HG03439 (cell line): ENCODE data around the gene VPS25.
"Not testable (repeated sequence)": the region's sequence is repeated elsewhere in the genome, so short reads cannot be mapped to it uniquely, and the experiment has no call there.

ENCODE experiments used
- ATAC-seq: cut with Tn5 transposase; IDR thresholded peaks from one replicate; pipeline ENCODE4 v1.9.1; 2021; ENCODE audit warnings: mild to moderate bottlenecking, moderate library complexity; ENCODE audit not compliant: unreplicated experiment

Gene VPS25

DNA sequence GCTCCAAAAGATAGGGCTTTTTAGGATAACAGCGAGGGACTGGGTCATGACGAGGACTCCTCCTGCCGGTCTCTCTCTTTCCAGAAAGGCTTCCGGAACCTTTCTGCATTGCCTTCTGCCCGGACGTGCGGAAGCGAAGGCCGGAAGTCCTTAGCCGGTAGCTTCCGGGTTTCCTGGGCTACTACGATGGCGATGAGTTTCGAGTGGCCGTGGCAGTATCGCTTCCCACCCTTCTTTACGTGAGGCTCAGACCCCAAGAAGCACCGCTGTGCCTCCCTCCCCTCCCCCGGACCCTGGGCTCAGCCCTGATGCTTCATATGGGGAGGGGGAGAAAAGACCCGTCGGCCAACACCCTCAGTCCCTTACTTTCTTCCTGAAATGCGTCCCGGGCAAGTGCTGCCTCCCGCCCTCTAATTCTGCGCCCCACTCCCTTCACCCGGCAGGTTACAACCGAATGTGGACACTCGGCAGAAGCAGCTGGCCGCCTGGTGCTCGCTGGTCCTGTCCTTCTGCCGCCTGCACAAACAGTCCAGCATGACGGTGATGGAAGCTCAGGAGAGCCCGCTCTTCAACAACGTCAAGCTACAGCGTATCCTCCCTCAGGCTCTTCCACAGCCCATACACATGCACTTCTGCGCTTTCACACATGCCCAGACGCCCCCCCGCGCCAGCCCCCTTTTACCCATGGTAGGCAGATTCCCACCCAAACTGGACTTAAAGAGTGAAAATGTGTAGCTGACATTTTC, at the start of gene VPS25:
Gene VPS25 (plus strand): TSS at position 160 of the 746 bp plus-strand sequence. CDS start 27 bp downstream, at position 187.
- peak; percentile 67 for ATAC-seq

DNA sequence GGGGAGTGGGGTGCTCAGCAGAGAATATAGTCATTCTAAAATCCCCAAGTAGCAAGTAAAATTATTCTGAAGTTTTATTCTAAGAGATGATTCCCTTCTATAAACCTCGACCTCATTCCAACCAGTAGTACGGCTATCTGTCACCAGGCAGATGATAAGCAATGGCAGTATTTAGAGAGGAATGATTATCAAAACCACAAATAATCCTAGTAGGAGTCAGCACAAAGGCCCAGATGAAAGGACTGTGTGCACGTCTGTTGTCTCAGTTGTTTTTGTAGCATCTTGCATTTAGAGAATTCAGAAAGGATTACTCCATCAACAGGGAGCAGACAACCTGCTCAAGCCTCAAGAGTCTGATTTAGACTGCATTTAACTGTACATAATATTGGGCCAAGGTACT, 49.6 kb upstream of the VPS25 start:
- no peak for ATAC-seq

DNA sequence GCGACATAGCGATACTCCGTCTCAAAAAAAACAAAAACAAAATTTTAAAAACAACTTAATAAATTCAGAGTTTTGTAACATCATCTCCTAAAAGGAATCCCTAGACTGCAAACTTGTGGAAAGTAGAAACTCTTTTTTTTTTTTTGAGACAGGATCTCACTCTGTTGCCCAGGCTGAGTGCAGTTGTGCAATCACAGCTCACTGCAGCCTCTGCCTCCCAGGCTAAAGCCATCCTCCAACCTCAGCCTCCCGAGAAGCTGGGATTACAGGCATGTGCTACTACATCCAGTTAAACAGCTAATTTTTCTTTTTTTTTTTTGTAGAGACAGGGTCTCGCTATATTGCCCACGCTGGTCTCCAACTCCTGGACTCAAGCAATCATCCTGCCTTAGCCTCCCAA, 48.1 kb upstream of the VPS25 start:
- ATAC-seq: no peak

DNA sequence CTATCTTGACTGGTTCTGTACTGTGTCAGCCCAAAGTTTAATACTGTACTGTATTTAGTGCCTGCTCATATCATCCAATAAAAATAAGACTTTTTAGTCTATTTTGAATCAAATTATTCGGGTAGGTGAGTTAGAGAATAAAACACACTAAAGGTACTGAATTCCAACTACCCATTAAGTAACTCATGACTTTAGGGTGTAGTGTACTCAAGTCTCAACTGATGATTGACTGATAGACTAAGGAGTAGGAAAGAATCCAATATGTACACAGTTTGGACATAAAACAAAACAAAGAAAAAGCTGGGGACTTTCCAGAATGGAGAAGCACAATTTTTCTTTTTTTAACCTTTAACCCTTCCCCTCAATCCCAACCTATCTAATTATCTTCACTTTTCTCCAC, 32.5 kb upstream of the VPS25 start:
- ATAC-seq: no peak

DNA sequence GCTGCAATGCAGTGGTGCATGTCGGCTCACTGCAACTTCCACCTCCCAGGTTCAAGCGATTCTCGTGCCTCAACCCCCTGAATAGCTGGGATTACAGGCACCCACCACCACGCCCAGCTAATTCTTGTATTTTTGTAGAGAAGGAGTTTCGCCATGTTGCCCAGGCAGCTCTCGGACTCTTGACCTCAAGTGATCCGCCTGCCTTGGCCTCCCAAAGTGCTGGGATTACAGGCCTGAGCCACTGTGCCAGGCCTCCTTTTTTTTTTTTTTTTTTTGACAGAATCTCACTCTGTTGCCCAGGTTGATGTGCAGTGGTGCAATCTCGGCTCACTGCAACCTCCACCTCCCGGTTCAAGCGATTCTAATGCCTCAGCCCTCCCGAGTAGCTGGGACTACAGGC, 30.3 kb upstream of the VPS25 start:
- not testable (repeated sequence) for ATAC-seq

DNA sequence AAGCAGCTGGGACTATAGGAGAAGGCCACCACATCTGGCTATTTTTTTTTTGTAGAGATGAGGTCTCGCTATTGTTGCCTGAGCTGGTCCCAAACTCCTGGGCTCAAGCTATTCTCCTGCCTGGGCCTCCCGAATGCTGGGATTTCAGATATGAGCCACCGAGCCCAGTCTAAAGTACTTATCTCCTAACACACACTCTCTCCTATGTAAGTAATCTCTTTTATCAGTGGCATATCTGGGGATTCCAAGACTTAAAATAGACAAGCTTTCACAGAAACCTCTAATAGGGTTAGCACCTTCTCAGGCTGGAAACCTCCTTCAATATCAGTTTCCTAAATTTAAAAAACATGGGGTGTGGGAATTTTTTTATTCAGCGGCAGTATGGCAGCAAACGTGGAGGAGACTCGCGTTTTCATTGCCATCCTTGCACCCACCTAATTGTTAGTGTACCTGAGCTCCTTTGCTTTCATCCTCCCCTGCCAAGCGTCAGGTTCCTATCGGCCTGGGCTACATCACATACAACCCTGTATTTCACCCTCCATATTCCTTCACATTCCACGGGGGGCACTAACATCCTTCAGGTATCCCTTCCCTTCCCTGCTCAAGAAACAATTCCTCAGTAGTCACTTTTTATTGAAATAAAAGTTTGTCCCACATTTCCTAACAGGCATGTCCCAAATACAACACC, 29.5 kb upstream of the VPS25 start:
- no peak for ATAC-seq

DNA sequence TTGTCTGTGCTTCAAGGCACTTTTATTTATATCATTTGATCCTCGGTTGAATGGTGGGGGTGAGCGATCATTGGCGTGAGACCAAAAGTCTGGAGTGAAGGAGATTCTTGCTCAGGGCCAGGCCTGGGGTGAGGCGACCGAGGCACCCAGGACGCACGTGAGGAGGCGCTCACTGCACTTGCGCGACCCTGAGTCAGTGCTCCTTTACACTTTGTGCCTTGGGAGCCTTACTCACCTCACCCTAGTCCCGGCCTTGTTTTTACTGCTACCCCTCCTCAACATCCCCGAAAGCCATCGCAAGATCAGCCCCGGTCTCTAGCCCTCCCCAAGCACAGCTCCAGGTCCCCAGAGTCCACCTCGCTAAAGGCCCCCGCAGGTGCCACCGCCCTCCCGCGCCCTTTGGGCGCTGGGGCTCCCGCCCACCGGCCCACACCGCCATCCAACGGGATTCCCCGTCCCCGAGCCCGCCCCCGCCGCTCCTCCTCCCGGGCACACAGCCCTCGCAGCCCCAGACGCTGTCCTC, 28.9 kb upstream of the VPS25 start:
- ATAC-seq: peak; percentile 56

DNA sequence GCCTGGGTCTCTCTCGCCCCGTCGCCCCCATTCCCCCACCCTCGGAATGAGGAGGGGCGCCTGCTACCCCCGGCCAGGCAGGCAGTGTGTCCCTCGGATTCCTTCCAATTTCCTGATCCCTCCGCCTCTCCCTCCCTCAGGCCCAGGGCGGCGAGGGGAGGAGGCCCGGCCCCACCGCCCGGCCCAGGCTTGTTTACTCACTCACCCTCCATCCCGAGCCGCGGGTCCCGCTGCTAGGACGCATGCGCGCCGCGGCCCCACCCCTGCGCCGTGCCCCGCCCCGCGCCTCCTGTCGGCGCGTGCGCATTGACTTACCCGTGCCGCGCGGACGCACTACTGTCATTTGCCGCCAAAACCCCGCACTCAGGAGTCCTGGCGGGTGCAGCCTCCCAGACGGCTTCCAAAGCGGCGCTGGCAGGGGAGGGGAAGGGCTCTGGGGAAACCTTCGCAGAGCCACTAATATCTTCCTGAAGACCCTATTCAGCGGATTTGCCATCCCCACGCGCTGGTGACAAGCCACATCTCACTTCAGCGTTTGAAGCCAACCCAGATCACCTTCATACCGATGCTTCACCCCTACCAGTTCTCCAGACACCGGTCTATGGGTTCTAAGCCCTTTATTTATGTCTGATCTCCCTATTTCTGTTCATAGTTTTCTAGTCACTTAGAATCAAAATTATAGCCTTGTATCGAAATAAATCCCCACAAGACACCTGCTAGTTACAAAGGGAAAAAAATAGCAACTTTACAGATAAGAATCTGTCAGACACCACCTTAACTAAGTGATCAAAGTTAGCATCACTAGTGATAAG, 28.2 kb upstream of the VPS25 start, which contains the start of gene EZH1:
Gene EZH1 (minus strand): TSS at position 235 of the 812 bp plus-strand sequence. CDS start 16,099 bp downstream, outside the sequence.
- peak; percentile 79 for ATAC-seq

DNA sequence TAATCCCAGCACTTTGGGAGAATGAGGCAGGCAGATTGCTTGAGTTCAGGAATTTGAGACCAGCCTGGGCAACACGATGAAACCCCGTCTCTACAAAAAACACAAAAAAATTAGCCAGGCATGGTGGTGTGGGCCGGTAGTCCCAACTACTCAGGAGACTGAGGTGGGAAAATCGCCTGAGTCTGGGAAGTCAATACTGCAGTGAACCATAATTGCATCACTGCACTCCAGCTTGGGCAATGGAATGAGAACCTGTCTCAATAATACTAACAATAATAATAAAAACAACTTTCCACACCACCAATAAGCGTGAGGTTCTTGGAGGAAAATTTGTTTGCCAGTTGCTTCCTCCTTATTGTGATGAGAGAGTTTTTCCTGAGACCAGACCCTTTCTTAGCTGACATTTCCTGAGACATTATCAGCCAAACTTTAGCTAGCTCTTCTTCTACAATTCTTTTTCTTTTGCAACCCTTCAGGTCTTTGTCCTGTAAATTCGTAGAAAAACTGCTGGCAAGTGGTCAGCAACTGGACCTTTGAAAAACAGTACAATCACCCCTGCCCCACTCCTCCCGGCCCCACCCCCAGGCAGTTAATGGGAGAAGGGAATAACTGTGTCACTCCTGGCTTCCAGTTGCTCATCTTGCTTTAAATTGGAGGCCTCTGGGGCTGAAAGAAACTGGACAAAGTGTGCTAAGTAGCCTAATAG, 24.9 kb upstream of the VPS25 start:
- ATAC-seq: no peak

DNA sequence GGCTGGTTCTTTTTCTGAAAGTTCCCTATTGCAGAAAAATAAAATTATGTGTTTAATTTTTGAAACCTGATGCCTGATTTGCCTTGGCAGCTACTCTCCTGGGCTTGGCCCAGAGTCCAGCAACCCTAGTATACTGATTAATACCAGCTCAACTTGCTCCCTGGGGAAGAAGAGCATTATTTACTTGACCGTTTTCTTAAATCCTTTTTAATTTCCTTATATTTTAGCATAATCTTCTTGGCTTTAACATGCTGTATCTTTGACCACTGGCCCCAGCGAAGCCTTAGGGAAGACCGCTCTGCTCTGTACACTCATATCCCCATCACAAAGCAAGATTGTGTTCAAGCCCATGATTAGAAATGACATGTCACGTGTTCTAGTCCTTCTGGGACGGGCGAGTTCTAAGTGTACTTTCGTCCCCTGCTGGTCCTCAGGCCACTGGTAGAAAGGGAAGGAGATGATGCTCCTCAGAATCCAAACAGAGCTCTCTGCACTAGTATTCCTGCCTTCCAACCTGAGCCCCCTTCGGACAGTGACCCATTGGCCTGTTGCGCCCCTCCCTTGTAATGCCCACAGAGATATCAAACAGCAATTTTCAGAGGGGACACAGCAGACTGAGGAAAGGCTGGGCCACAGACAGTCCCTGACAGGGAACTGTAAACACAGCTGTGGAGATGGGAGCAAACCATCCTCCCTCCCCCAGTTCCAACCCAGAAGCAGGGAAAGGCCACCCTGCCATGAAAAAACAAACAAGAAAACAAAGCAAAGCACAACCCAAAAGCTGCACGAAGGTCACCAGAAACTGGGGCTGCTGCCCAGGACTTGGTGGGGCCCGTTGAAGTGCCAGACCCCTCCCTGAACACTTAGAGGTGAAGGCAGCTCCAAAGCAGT, 24.1 kb upstream of the VPS25 start:
- no peak for ATAC-seq

DNA sequence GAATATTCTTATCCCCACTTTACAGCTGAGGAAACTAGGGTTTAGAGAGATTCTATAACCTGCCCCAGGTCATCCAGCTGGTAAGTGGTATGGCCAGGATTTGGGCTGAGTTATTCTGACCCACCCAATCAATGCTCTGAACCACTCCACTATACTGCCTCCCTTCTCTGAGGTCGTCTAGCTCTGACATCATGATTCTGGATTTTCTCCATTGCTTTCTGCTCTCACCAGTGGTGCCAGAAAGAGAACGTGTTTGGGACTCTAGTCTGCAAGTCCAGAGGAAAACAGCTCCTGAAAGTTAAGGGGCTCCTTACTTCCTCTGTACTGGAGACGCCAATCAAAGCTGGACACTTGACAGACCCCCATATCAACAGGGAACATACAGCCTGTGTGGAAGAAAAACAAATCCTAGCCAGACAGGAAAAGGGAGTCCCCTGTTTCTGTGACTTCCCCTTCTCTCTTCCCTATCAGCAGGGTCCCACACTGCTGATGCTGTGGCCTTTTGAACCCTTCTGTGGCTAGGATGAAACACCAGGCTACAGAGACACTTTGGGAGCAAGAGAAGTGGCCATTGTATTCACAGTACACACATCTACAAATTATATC, 22.4 kb upstream of the VPS25 start:
- no peak for ATAC-seq

DNA sequence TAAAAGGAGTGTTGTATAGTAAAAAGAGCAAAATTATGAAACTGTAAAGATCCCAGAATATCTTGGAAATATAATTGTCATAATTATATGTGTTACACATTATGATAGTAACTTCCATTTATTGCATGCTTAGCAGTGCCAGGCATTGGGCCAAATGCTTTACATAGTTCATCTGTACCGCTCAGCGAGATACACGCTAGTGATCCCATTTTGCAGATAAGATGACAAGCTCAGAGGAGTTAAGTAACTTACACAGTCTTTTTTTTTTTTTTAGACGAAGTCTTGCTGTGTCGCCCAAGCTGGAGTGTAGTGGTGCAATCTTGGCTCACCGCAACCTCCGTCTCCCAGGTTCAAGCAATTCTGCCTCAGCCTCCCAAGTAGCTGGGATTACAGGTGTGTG, 21.6 kb upstream of the VPS25 start:
- ATAC-seq: no peak

DNA sequence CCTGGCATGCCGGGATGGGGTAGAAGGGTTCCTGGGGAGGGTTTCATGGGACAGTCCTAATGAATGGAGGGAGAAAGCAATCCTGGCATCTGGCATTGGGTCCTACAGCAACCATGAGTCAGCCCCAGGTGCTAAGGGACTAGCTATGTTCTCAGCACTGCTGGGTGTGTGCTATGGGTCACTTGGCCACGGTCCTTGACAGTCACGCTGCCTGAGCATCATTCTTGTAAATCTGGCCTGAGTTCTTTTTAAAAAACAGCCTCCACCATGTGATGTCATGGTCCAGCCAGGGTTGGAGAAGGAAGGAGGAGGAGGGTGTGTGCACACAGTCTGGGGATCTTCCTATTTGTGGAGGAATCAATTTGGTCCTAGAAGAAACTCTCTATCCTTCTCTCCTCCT, 18.5 kb upstream of the VPS25 start:
- ATAC-seq: no peak

DNA sequence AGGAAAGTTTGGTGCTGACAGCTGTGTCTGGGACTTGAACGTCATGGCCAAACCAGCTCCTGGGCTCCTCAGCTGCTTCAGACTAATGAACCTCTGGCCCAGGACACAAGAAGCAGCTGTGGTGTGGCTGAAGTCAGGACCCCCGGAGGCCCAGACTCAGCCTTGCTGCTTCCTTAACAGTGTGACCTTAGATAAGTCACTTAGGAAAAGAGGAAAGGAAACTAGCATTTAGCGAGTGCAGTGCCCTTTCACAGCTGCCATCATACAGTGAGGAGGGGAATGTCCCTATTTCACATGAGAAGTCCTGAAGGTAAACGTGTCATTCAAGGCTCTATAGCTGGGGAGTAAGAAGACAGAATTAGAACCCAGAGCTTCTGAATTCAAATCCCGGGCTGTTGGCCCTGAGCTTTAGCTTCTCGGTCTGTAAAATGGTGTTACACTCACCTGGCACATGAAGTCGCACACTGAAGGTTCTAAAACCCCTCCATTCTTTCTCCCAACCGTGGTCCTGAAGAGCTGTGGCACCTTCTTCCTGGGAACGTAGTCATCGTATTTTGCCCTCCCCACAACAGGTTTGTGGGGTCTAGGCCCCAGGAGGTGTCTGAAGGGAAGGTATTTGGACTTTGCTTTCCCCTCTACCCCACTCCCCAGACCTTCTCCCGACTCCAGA, 13.1 kb upstream of the VPS25 start:
- no peak for ATAC-seq

DNA sequence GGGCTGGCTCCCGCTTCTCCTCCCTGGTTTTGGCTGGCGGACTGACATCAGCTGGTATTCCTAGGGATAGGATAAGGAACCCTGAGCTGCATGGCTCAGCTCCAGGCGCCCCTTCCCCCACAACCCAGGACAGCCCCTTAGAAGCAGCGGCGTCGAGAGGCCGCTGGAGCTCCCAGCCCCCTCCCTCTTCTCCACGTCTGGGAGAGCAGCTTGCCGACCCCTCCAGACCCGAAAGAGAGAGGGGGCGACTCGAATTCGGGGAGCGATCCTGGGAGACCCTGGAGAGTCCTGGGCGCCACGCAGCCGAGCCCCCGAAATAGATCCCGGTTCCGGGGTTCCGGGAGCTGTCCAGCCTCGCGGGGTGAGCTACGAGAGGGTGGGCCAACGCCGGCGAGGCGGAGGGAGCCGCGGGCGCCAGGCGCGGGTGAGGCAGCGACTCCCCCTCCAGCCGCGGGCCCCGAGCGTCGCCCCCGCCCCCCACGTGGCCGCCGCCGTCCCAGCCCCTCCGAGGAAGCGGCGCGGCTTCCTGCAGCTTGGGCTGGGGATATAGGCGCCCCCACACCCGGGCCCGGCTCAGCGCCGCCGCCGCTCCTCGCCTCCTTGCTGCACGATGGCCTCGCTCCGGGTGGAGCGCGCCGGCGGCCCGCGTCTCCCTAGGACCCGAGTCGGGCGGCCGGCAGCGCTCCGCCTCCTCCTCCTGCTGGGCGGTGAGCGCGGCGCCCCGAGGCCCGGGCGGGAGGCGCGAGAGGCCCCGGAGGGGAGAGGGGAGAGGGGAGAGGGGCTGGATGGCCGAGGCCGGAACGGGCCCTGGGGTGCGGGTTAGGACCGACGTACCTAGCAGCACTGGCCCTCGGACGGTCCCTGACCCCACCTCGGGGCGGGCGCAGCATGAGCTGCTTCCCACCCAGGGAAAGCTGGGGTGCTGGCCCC, 12.3 kb upstream of the VPS25 start, which contains the start of gene RAMP2:
Gene RAMP2 (plus strand): TSS at position 576 of the 930 bp plus-strand sequence. CDS start 35 bp downstream, at position 611.
- no peak for ATAC-seq

DNA sequence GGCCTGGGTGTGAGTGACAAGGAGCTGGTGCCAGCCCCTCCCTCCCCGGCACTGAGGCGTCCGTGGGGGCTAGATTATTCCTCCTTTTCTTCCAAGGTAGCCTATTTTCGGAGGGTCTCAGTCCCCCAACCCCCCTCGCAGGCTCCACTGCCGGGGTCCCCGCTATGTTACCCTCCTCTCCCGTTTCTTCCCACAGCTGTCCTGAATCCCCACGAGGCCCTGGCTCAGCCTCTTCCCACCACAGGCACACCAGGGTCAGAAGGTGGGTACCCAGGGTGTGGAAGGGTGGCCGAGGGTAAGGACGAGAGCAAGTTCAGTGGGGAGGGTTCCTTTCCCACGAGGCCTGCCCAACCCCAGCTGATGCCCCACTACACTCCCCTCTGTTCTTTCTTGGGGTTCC, 11.6 kb upstream of the VPS25 start:
- ATAC-seq: no peak

DNA sequence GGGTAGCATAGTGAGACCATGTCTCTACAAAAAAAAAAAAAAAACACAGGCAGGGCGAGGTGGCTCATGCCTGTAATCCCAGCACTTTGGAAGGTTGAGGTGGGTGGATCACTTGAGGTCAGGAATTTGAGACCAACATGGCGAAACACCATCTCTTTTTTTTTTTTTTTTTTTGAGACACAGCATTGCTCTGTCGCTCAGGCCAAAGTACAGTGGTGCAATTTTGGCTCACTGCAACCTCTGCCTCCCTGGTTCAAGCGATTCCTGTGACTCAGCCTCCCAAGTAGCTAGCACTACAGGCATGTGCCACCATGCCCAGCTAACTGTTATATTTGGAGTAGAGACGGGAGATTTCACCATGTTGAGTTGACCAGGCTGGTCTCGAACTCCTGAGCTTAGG, 7.1 kb upstream of the VPS25 start:
- no peak for ATAC-seq

DNA sequence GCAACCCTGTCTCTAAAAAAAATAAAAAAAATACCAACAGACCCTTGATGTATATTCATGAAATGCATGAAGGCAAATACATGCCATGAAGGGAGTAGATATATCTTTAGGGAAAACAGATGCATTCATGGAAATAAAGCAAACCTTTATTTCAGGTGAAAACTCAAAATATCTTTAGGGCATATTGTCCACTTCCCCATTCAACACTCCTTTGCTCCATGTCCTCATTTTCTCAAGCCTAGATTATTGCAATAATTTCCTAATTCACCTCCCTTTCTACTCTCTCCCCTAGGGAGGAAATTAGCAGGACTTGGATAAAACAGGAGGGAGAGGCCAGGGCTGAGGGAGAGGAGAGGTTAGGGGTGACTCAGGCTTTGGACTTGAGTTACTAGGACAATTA, 5.7 kb upstream of the VPS25 start:
- no peak for ATAC-seq
